ENCODE measurements around the gene NFYA. TPM values are rescaled to one million over a fixed set of nuclear protein-coding genes. Genes with fewer than 3 reads are reported as not detected.

The NFYA gene
- total RNA-seq, 1 donor from 2014 or later = 19.3 TPM

DNA sequence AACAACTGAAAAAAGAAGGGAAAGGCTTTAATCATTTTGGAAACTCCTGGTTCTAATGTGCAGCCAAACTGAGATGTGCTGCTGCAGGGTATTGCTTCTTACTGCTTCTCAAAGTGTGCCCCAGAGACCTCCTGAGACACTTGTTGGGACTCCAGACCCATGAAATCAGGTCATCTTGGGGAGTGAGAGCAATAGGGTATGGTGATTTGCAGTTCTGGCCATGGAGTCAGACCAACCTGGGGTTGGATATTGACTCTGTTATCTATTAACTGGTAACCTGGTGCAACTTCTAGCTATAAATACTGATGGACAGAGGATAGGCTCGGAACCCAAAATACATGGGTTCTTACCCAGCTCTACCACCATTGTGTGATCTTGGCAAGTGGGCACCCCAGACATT lies 26.7 kb upstream of the NFYA start:
- no peak for DNase-seq (ENCODE audit: low read depth, low spot score)

DNA sequence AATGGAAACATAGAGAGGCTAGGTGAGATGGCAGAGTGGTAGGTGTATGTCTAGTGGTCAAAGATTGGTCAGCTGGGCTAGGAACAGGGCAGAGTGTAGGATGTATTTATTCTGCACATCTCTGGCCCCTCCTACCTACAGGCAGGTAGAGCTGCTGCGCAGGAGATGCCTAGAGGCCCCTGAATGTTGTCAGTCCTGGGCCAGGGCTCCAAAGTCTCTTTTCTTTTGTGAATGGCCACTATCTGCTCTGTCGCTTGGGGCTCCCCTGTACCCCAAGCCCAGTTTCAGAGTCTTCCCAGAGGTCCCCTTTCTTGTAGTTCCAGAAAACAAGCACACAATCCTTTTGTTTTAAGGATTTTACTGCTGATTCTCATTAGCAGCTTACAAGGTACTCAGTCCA lies 25.5 kb upstream of the NFYA start:
- no peak for DNase-seq (ENCODE audit: low read depth, low spot score)

DNA sequence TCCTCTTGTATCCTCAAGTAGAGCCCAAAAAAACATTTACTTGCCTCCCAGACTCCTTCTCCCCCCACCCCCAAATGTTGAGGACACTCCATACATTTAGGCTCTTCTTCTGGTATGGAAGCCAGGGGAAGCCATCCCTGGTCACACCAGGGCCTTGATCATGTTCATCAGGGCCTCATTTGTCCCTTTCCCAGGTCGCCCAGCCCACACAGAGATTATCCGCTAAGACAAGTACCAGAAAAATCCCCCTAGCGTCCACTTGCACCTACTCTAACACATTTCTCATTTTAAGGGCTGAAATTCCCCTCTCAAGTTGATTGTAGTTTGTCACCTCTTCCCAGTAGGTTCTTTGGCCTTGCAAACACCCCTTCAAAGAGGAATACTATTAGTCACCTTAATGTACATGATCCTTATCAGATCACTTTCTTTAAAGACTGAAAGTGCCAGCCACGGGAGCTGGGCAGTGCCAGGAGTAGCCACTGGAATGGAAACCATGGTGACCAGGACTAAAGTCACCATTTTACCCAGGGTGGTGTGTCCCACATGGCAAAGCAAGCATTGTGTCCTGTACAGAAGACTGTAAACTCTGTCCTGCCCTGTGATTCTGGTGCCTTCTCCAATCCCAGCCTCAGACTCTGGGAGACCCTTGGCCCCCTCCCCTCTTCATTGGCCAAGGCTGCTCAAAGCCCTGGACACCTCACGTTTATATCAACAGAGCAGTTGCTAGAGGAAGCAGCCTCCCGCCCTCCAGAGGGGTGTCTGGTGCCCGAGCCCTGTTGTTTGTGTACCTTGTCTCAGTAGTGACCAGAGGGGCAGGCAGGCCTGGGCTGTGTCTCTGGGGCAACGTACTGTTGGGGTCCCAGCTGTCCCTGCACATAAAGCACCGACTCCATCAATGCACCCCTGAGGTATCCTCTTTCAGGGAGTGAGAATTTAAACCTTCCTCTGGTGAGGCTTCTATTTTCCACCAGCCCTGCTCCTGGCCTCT lies 24.7 kb upstream of the NFYA start:
- no peak for DNase-seq (ENCODE audit: low read depth, low spot score)

DNA sequence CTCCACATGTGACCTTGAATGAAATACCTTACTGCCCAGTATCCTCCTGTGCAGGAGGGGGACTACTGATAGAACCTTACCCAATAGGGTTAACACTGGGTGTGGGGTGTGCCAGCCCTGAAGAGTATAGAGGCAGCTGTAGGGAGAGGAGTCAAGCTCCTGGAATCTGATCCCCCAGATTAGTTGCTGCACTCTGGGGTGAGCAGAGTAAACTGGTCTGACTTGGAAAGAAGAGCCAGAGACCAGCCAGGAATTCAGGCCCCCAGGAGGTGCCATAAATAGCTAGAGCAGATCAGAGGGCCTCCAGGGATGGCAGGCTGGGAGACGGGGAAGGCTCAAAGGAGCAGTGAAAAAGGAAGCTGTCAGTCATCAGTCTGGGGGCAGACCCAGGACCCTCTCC lies 23.3 kb upstream of the NFYA start:
- no peak for DNase-seq (ENCODE audit: low read depth, low spot score)

DNA sequence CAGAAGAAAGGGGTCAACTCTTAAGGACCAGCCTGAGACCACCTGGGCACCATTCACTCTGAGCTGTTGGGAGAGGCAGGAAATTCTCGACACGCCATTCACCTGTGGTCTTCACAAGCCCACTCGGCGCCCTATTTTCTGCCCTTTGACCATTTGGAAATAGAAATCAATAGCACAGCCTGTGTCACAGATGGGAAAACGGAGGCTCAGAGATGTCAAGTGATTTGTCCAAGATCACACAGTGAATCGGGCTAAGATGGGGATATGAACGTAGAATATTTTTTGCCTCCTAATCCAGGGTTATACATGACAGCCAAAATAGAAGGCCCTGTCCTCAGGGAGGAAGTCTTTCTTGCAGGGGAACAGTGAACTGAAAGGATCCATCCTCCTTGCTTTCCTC lies 22.8 kb upstream of the NFYA start:
- no peak for DNase-seq (ENCODE audit: low read depth, low spot score)

DNA sequence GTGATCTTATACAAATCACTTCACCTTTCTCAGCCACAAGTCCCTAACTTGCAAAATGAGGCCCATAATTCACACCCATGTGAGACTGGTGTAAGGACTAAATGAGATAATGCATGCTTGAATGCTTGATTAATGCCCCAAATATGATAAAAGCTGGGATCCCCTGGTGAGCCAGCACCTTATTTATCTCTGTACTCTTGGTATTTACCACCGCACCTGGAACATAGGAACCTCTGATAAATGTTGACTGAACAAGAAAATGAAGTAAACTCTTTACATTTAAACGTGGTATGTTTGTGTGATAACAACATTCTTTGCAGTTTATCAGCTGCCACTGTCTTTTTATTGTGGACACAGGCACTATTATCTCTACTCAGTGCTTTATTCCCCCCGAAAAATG lies 22.2 kb upstream of the NFYA start:
- no peak for DNase-seq (ENCODE audit: low read depth, low spot score)

DNA sequence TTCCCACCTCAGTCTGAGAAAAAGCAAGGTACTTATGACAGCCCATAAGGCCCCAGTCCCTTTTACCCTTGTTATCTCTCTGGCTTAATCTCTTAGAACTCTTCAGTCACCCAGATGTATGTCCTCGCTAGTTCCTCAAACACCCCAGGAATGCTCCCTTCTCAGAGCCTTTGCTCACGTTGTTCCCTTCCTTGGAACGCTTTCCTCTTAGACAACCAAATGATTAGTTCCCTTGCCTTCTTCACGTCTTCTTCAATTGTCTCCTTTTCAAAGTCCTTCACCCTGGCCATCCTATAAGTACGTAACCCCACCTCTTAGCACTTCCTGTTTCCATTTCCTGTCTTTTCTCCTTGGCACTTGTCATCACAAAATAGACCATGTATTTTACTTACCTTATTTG lies 20.9 kb upstream of the NFYA start:
- no peak for DNase-seq (ENCODE audit: low read depth, low spot score)

DNA sequence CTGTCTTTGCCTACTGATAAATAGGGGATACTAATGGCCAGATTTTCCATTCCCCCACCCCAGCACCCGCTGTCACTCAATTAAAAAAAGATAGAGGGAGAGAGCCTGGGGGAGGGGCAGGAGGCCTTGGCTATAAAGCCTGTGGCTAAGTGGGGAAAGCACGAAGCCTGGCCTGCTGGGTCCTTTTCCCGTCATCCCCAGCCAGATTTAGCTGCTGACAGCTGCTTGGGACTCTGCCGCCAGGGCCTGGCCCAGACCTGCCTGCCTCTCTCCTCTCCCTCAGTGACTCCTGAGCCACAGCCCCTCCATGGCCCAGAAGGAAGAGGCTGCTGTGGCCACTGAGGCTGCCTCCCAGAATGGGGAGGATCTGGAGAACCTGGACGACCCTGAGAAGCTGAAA lies 19.7 kb upstream of the NFYA start, which contains the start of gene APOBEC2:
Gene APOBEC2 (plus strand): TSS at position 162 of the 400 bp plus-strand sequence. CDS start 146 bp downstream, at position 308.
- no peak for DNase-seq (ENCODE audit: low read depth, low spot score)

DNA sequence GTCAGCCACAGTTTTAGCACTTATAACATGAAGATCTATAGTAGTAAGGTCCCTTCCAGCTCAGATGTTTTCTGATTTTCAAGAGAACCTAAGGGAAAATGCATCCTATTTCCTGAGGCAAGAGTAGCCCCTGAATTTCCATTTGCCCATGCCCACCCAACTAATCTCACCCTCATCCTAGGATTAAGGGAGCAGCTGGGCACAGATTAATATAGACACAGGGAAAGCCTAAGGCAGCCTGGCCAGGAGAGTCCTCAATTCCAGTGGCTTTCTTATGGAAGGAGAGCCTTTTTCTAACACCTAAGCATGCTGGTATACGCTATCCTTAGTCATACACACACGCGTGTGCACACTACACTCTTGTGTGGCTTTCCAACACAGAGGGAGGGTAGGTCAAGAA lies 18.3 kb upstream of the NFYA start:
- DNase-seq (ENCODE audit: low read depth, low spot score) = no peak

DNA sequence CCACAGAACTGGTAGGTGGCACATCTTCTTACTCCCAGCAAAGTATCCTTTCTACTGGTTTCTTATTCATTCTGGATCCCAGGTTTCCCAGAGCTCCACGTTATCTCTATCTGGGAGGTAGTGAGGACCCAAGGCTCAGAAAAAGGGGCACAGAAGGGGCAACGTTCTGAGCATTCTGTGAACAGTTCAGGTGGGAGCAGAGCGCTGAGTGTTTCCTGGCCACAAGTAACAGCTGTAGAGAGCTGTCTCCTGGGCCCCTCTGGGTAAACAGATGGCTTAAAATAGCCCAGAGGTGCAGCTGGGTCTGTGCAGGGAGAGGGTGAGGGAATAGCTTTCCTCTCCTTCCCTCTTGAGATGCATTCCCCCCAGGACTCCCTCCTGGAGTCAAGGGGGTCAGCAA lies 17.6 kb upstream of the NFYA start:
- DNase-seq (ENCODE audit: low read depth, low spot score) = no peak

DNA sequence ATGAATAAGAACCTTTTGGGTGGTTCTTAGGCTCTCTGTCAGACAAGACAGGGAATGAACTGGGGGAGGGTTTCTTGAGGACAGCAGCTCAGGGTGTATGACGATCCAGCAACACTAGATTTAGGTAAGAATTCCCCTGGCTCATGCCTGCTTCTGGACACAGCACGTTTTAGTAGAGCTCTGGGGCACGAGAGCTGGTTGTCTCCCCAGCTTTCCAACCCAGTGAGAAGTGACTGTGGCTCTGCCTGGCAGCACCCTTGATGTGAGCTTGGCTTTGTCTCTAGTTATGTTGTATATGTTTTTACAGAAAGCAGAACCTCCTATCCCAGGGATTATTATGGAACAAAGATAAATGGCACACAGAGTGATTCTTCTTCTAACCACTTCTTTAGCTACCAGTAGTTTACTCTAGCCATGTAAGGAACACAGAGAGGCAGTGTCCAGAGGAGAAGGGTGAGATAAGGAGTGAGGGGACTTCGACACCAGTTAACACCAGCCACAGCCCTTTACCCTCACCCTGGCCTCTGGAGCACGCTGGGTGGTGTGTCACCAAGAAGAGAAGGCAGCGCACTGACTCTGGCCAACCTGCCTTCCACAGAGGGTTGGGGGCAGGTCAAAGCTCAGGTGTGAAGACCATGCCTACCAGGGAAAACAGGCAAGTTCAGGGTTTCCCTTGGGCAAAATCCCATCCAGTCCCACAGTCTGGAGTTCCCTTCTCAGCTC lies 15.8 kb upstream of the NFYA start:
- no peak for DNase-seq (ENCODE audit: low read depth, low spot score)

DNA sequence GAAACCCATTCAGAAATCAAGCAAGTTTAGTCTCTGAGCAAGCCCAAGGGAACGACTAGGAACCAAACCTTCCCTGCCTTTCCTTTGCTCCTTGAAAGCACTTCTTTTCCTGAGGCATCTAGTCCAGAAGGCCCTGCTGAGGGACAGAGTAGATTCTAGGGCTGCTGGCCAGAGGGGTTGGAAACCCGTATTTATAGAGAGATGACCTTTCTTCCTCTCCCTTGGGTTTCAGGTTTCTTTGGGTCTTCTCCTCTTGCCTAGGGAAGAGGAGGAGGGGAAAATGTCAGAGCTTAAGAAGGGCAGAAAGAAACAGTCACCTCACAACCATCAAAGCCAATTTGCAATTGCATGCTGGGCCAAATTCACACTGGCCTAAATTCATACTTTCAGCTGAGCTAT lies 14.0 kb upstream of the NFYA start:
- DNase-seq (ENCODE audit: low read depth, low spot score) = no peak

DNA sequence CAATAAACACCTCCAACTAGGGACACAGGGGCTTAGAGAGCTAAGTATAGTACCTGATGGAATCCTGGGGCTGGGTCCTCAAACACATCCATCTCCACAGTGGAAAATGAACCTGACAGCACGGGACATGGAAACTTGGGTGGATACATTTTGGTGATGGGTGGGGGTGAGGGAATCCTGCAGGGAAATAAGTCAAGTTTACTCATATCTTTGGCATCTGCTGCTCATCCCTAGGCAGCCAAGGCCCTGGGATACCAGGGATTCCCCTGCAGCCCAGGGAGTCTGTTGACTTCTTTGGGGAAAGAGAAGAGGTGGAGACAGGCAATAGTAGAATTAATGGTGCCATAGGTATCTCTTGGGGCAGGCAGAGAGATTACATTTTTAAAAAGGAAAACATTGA lies 13.2 kb upstream of the NFYA start:
- no peak for DNase-seq (ENCODE audit: low read depth, low spot score)

DNA sequence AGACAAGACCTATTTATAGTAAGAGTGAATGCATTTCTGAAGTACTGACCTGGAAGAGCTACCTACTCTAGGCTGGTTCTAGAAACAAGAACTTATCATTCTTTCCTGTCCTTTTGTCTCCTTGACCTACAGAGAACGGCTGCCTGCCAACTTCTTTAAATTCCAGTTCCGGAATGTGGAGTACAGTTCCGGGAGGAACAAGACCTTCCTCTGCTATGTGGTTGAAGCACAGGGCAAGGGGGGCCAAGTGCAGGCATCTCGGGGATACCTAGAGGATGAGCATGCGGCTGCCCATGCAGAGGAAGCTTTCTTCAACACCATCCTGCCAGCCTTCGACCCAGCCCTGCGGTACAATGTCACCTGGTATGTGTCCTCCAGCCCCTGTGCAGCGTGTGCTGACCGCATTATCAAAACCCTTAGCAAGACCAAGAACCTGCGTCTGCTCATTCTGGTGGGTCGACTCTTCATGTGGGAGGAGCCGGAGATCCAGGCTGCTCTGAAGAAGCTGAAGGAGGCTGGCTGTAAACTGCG lies 11.5 kb upstream of the NFYA start:
- no peak for DNase-seq (ENCODE audit: low read depth, low spot score)

DNA sequence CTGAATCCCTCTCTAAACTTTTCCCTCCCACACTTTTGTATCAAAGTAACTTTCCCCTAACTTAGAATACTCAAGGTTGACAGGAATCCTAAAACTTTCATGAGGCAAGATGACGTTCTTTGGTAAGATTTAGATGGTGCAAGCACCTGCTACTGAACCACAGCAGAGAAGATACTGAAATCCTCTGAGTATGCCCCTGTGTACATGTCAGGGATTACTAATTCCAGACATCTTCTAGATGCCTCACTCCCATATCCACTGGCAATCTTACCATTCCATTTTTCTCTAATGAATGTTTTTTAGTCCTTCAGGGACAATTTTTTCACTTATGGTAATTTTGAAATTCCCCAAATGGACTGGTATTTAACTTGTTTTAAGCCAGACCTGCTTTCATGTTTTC lies 10.7 kb upstream of the NFYA start:
- DNase-seq (ENCODE audit: low read depth, low spot score) = no peak

DNA sequence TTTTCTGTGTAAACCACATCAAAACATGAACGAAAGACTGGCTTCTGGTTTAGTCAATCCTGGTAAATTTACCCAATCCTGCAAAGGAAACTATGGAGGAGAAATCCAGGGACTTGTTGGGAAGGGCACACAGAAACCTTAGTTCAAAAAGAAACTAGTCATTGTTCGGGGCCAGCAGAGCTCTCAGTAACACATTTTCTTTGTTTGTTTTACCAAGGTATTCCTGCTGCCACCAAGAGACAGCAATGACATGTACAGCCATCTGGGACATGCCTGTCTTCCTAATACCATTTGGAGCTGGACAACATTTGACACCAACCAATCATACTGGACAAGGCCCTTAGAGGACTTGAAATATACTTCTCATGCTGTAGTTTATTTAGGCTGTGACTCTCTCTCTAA lies 8.9 kb upstream of the NFYA start:
- DNase-seq (ENCODE audit: low read depth, low spot score) = no peak

DNA sequence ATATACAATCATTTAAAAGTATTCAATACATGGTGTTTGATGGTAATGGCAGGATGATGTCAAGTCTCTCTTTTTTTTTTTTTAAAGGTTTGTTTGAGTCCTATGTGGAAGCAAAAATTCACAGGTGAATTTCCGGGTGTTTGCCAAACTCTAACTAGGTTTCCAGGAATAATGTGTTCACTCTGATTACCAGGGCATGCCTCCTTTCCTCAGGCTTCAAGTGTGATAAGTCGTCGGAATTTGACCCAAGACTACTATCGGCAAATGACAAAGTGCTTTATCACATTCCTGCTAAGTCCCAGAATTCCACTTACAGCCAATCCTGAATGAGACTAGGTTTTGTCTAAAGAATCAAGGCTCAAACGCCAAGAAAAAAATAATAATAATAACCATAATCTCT lies 7.9 kb upstream of the NFYA start:
- no peak for DNase-seq (ENCODE audit: low read depth, low spot score)

DNA sequence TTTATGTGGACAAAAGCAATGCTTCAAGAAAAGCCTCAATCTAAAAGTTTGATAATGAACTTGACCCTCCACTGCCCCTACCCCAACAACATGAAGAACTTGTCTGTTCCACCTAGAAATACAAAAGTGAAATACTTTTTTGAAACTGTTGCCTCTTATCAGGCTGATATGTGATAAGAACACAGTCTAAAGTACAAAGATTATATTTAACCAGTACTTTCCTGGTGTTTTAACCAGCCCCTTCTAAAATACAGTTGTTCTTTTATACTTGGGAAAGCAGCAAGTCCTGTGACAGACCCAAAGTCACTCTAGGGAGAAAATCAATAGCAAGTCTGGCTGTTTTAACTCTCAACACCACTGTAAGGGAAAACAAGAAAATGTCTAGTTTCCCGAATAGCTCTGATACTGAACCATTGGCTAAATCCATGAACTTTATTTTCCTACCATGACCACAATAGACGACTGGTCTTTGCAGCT lies 7.2 kb upstream of the NFYA start:
- no peak for DNase-seq (ENCODE audit: low read depth, low spot score)

DNA sequence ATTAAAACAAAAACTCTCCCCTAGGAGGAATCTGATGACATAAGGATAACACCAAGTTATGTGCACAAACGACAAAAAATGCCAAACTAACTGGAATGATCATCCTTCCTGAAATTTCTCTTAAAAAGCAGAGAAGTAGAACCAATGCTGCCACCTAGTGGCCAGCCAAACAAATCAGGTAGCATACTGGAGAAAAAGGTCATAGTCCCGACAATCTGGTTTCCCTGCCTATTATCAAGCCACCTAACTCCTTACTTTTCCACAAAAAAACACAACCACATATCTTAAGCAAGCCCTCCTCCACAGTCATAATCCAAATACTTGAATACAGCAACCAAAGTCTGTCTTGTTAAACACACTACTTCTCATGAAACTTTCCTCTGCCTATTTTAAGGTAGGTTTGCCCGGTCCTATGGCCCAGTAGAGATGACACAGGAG lies 5.9 kb upstream of the NFYA start:
- peak; percentile 51 for DNase-seq (ENCODE audit: low read depth, low spot score)

DNA sequence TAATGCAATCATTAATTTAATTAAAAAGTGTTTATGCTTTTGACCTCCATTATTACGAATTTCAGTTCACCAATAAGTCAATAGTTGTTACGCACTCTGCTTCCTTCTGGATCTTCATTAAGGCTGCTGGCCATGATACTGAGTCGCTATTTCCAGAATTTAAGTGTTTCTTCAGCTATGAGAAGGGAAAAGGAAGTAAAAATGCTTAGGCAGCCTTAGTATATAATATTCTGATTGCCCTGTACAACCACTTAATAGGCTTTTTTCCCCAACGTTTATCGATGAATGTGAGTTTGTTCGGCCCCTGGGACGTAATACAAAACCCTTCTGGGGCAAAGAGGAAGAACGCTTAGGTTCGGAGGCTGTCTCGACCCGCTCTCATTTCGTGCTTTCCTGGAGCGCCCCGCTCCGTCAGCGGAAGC lies 1.3 kb upstream of the NFYA start:
- no peak for DNase-seq (ENCODE audit: low read depth, low spot score)

DNA sequence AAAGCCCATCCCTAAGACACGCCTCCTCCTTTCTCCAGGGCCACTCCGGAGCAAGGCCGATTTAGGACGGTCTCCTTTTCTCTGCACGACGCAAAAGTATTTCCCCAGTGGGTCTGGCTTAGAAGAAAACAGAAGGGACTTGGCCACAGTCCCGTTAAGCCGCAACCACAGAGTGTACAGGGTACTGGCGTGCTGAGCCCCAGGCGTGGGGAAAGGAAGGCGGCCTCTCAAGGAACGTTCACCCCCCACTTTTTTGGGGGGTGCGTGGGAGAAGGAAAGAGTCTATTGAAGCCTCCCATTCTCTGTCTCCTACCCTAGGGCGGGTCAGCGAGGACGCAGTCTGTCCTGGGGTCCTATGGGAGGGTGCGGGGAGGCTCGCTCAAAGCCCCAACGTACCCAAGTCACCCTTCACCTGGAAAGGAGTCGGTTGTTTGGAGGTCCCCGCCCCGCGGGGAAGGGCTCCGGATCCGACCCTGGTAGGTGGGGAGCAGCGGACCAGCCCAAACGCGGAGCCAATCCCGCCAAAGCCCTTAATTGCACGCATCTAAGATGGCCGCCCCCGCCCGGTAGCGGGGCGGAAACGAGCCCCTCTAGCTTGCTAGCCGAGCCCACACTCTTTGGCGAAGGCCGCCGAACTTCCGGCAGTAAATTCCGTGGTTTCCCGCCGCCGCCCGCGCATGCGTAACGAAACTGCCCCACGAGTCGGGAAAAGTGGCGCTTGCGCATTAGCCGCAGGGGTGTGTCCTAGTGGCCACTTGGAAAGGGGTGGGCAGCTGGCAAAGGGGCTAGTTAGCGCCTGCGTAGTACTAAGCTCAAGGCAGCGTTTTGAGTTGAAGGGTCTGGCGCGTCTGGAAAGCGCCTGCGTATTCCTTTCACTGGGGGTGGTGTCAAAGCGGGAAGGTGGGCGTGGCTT lies 595 bp upstream of the NFYA start, which contains the start of gene OARD1:
Gene OARD1 (minus strand): TSS at position 434 of the 913 bp plus-strand sequence. CDS start 722 bp downstream, outside the sequence.
- peak; percentile 99 for DNase-seq (ENCODE audit: low read depth, low spot score)
